Mucosa of descending colon (tissue), 3 donors: Measurements from ENCODE around the gene ERCC2. TPM values are rescaled to one million over a fixed set of nuclear protein-coding genes. Genes with fewer than 3 reads are reported as not detected.
A peak's percentile ranks its signal among the peaks of the same experiment; 100 is the strongest.

Source experiments
- ATAC-seq: fragments of 200-7000 bp; cut with Tn5 transposase; one replicate; pipeline ENCODE4 v1.9.1; 2020; ENCODE audit warnings: mild to moderate bottlenecking, moderate library complexity
- DNase-seq, 3 donors: peaks; one replicate each; pipeline ENCODE4 v3.0.0-alpha.2; 2020
- H3K36me3 ChIP-seq: fragments of 200-600 bp; one replicate; pipeline ENCODE4 v1.8.0; 2021; ENCODE audit warnings: low read depth, mild to moderate bottlenecking
- H3K4me1 ChIP-seq: fragments of 200-600 bp; one replicate; pipeline ENCODE4 v1.8.0; 2021; ENCODE audit warnings: low read depth, mild to moderate bottlenecking
- H3K4me3 ChIP-seq: fragments of 200-600 bp; one replicate; pipeline ENCODE4 v1.8.0; 2021; ENCODE audit warnings: mild to moderate bottlenecking
- H3K9me3 ChIP-seq: fragments of 200-600 bp; one replicate; pipeline ENCODE4 v1.8.0; 2021; ENCODE audit warnings: mild to moderate bottlenecking
- CTCF ChIP-seq: fragments of 200-600 bp; IDR thresholded peaks from one replicate; pipeline ENCODE4 v1.8.0; 2022; ENCODE audit warnings: antibody characterized with exemption, mild to moderate bottlenecking
- intact Hi-C, 2 donors: fragments of 100-400 bp; cut with DNase I in 1 of 2; cut with micrococcal nuclease in 1 of 2; formaldehyde crosslinking; loops; one replicate each; pipeline versions ENCODE4 v1.11.0 to v1.11.1; 2022; cut with DNase I, micrococcal nuclease
- total RNA-seq, 3 donors: library from RNA; stranded (reverse); fragmentation: NEBNext Ultra II Directional in 2 of 3; extraction: Animal tissue kit (Norgen Biotek cat#: 25700) in 2 of 3; gene quantifications; one replicate each; pipeline versions ENCODE4 v1.2.1 to v1.2.4, GENCODE V29; 2021 to 2023
- donor health status: DM: no; HTN: no; CAD: no; lungs with moderate emphysema.
- donor health status: DM: no; HTN: no; CAD: no.
- donor health status: DM: no; HTN: yes; CAD: no.

The ERCC2 gene
- total RNA-seq, 3 donors from 2014 or later, result 11.2 to 22.9 (median 14.7) TPM

- no peak for TF ChIP-seq CTCF
- ATAC-seq (no peak), DNase-seq (peak in 1 of 3 donors; percentile 7)
- intact Hi-C loops, result no loop called here
- no peaks in the 10 kb centered on the region for H3K36me3 ChIP-seq
- H3K9me3 ChIP-seq, result no peaks in the 10 kb centered on the region
- no peak overlapping the region for H3K4me3 ChIP-seq
- peaks cover 3% of the 10 kb centered on the region for H3K4me1 ChIP-seq
These were observed 36.6 kb downstream of the ERCC2 start for GRCh38 chr19:45333609-45334303.

GRCh38 chr19:45331411-45331810 lies 39.0 kb downstream of the ERCC2 start:
- H3K36me3 ChIP-seq, result no peaks in the 10 kb centered on the region
- no peaks in the 10 kb centered on the region for H3K4me1 ChIP-seq
- intact Hi-C loops, result no loop called here
- H3K4me3 ChIP-seq, result no peak overlapping the region
- ATAC-seq (no peak), DNase-seq (no peak)
- H3K9me3 ChIP-seq, result no peaks in the 10 kb centered on the region
- TF ChIP-seq CTCF, result no peak

GRCh38 chr19:45327404-45328143 lies 42.8 kb downstream of the ERCC2 start:
- no peak overlapping the region for H3K4me3 ChIP-seq
- DNase-seq, result no peak
- no peaks in the 10 kb centered on the region for H3K36me3 ChIP-seq
- TF ChIP-seq CTCF, result no peak
- no peaks in the 10 kb centered on the region for H3K4me1 ChIP-seq
- intact Hi-C loops, result no loop called here
- H3K9me3 ChIP-seq, result no peaks in the 10 kb centered on the region
- no peak for ATAC-seq

GRCh38 chr19:45324349-45324907 lies 45.9 kb downstream of the ERCC2 start:
- no peak for DNase-seq
- no peak for TF ChIP-seq CTCF
- ATAC-seq, result no peak
- intact Hi-C loops, result no loop called here
- no peak overlapping the region for H3K4me3 ChIP-seq
- H3K36me3 ChIP-seq, result no peaks in the 10 kb centered on the region
- no peaks in the 10 kb centered on the region for H3K9me3 ChIP-seq
- H3K4me1 ChIP-seq, result no peaks in the 10 kb centered on the region

- TF ChIP-seq CTCF, result no peak
- no peaks in the 10 kb centered on the region for H3K36me3 ChIP-seq
- no peak overlapping the region for H3K4me3 ChIP-seq
- no peaks in the 10 kb centered on the region for H3K4me1 ChIP-seq
- intact Hi-C loops, result no loop called here
- ATAC-seq (peak; percentile 14), DNase-seq (no peak)
- H3K9me3 ChIP-seq, result no peaks in the 10 kb centered on the region
These were observed 46.7 kb downstream of the ERCC2 start for GRCh38 chr19:45323671-45324081.
